ENCODE measurements around the gene RSRC2.
"Not testable (repeated sequence)": the region's sequence is repeated elsewhere in the genome, so short reads cannot be mapped to it uniquely, and the experiment has no call there.

Gene RSRC2
- total RNA-seq: 177 to 196 reads per million in 2 experiments

GRCh38 chr12:122526683-122527477, at the start of gene RSRC2, which contains the start of gene KNTC1:
Gene RSRC2, minus strand, starts transcription at chr12:122526936. Its CDS starts 83 bp downstream, at chr12:122526853.
Gene KNTC1, plus strand, starts transcription at chr12:122527249. Its CDS starts 2,815 bp downstream, at chr12:122530064.
- DNase-seq (ENCODE audit: low read depth): peak; percentile 98

GRCh38 chr12:122571821-122572220, 45.1 kb upstream of the RSRC2 start:
- DNase-seq (ENCODE audit: low read depth): no peak

- DNase-seq (ENCODE audit: low read depth): not testable (repeated sequence)
Measured at GRCh38 chr12:122570006-122570405, 43.3 kb upstream of the RSRC2 start.

GRCh38 chr12:122569288-122569687, 42.6 kb upstream of the RSRC2 start:
- no peak for DNase-seq (ENCODE audit: low read depth)

- DNase-seq (ENCODE audit: low read depth): not testable (repeated sequence)
Measured at GRCh38 chr12:122566816-122567215, 40.1 kb upstream of the RSRC2 start.

GRCh38 chr12:122563361-122563760, 36.6 kb upstream of the RSRC2 start:
- no peak for DNase-seq (ENCODE audit: low read depth)

- no peak for DNase-seq (ENCODE audit: low read depth)
Measured at GRCh38 chr12:122560138-122560537, 33.4 kb upstream of the RSRC2 start.

GRCh38 chr12:122558745-122559641, 32.3 kb upstream of the RSRC2 start:
- DNase-seq (ENCODE audit: low read depth): no peak

- no peak for DNase-seq (ENCODE audit: low read depth)
Measured at GRCh38 chr12:122547330-122547729, 20.6 kb upstream of the RSRC2 start.

GRCh38 chr12:122545855-122546254, 19.1 kb upstream of the RSRC2 start:
- no peak for DNase-seq (ENCODE audit: low read depth)

GRCh38 chr12:122544537-122544936, 17.8 kb upstream of the RSRC2 start:
- DNase-seq (ENCODE audit: low read depth): no peak

GRCh38 chr12:122538496-122538895, 11.8 kb upstream of the RSRC2 start:
- no peak for DNase-seq (ENCODE audit: low read depth)

- DNase-seq (ENCODE audit: low read depth): no peak
Measured at GRCh38 chr12:122537021-122537420, 10.3 kb upstream of the RSRC2 start.

- no peak for DNase-seq (ENCODE audit: low read depth)
Measured at GRCh38 chr12:122533856-122534255, 7.1 kb upstream of the RSRC2 start.

GRCh38 chr12:122528992-122529391, 2.3 kb upstream of the RSRC2 start:
- DNase-seq (ENCODE audit: low read depth): no peak

- no peak for DNase-seq (ENCODE audit: low read depth)
Measured at GRCh38 chr12:122528582-122528981, 1.8 kb upstream of the RSRC2 start.

GRCh38 chr12:122527478-122527944, 775 bp upstream of the RSRC2 start:
- peak; percentile 9 for DNase-seq (ENCODE audit: low read depth)

- DNase-seq (ENCODE audit: low read depth): no peak
Measured at GRCh38 chr12:122523846-122524718, 2.7 kb downstream of the RSRC2 start.

- no peak for DNase-seq (ENCODE audit: low read depth)
Measured at GRCh38 chr12:122523280-122523679, 3.5 kb downstream of the RSRC2 start.

GRCh38 chr12:122520676-122521075, 6.1 kb downstream of the RSRC2 start:
- DNase-seq (ENCODE audit: low read depth): no peak

GRCh38 chr12:122519418-122519817, 7.3 kb downstream of the RSRC2 start:
- no peak for DNase-seq (ENCODE audit: low read depth)

- DNase-seq (ENCODE audit: low read depth): no peak
Measured at GRCh38 chr12:122518908-122519307, 7.8 kb downstream of the RSRC2 start.
